Measurements from ENCODE around the gene DYNC1LI2.

The DYNC1LI2 gene

DNA sequence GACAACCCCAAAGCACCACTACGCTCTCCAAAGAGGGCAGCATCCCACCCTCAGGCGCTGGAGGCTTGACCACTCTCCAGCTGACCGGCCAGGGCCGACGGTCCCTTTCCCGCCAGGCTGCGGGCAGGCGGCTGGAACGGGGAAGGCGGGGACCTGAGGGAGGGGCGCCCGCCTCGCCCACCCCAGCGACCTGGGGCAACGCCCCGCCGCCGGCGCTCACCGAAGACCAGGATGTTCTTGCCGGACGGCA, 431 bp downstream of the DYNC1LI2 start (continued):
- TF ChIP-seq SALL2 (tag by site-specific recombination; IDR thresholded peaks at IDR 0.05; ENCODE audit: borderline replicate concordance), result no peak
- no peak for TF ChIP-seq ZBTB1 (tag by site-specific recombination; IDR thresholded peaks at IDR 0.05)
- no peak for TF ChIP-seq ZNF561 (tag by site-specific recombination; IDR thresholded peaks at IDR 0.05; ENCODE audit: borderline replicate concordance)
- TF ChIP-seq, protein P1, sequence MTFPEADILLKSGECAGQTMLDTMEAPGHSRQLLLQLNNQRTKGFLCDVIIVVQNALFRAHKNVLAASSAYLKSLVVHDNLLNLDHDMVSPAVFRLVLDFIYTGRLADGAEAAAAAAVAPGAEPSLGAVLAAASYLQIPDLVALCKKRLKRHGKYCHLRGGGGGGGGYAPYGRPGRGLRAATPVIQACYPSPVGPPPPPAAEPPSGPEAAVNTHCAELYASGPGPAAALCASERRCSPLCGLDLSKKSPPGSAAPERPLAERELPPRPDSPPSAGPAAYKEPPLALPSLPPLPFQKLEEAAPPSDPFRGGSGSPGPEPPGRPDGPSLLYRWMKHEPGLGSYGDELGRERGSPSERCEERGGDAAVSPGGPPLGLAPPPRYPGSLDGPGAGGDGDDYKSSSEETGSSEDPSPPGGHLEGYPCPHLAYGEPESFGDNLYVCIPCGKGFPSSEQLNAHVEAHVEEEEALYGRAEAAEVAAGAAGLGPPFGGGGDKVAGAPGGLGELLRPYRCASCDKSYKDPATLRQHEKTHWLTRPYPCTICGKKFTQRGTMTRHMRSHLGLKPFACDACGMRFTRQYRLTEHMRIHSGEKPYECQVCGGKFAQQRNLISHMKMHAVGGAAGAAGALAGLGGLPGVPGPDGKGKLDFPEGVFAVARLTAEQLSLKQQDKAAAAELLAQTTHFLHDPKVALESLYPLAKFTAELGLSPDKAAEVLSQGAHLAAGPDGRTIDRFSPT (tag by site-specific recombination; IDR thresholded peaks at IDR 0.05), result no peak
- TF ChIP-seq ZNF76 (tag by site-specific recombination; IDR thresholded peaks at IDR 0.05; ENCODE audit: borderline replicate concordance, low read depth), result peak; percentile 32; the same call in 1 of the 2 replicates
- TF ChIP-seq, protein P2, sequence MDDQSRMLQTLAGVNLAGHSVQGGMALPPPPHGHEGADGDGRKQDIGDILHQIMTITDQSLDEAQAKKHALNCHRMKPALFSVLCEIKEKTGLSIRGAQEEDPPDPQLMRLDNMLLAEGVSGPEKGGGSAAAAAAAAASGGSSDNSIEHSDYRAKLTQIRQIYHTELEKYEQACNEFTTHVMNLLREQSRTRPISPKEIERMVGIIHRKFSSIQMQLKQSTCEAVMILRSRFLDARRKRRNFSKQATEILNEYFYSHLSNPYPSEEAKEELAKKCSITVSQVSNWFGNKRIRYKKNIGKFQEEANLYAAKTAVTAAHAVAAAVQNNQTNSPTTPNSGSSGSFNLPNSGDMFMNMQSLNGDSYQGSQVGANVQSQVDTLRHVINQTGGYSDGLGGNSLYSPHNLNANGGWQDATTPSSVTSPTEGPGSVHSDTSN (CRISPR knock-in tag; IDR thresholded peaks at IDR 0.05), result 0 out of 2 replicates have a peak, but pooled peaks have one; percentile 19
- TF ChIP-seq ZNF292 (tag by site-specific recombination; IDR thresholded peaks at IDR 0.05; ENCODE audit: borderline replicate concordance, low read depth), result no peak
- 0 out of 2 replicates have a peak, but pooled peaks have one; percentile 34 for TF ChIP-seq SP2 (tag by site-specific recombination; IDR thresholded peaks at IDR 0.05)
- no peak for TF ChIP-seq SCRT1 (tag by site-specific recombination; IDR thresholded peaks at IDR 0.05; ENCODE audit: borderline replicate concordance)
- no peak for TF ChIP-seq BCL11A (tag by site-specific recombination; IDR thresholded peaks at IDR 0.05; ENCODE audit: low read depth)
- TF ChIP-seq ZXDB (tag by site-specific recombination; IDR thresholded peaks at IDR 0.05), result no peak
- no peak for TF ChIP-seq ZNF544 (tag by site-specific recombination; IDR thresholded peaks at IDR 0.05)
- TF ChIP-seq ZNF426 (tag by site-specific recombination; IDR thresholded peaks at IDR 0.05), result no peak
- TF ChIP-seq SP7 (tag by site-specific recombination; IDR thresholded peaks at IDR 0.05), result no peak
- peak; percentile 94 for TF ChIP-seq KLF1 (tag by site-specific recombination; IDR thresholded peaks at IDR 0.05)
- TF ChIP-seq, protein P3, sequence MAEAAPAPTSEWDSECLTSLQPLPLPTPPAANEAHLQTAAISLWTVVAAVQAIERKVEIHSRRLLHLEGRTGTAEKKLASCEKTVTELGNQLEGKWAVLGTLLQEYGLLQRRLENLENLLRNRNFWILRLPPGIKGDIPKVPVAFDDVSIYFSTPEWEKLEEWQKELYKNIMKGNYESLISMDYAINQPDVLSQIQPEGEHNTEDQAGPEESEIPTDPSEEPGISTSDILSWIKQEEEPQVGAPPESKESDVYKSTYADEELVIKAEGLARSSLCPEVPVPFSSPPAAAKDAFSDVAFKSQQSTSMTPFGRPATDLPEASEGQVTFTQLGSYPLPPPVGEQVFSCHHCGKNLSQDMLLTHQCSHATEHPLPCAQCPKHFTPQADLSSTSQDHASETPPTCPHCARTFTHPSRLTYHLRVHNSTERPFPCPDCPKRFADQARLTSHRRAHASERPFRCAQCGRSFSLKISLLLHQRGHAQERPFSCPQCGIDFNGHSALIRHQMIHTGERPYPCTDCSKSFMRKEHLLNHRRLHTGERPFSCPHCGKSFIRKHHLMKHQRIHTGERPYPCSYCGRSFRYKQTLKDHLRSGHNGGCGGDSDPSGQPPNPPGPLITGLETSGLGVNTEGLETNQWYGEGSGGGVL (tag by site-specific recombination; IDR thresholded peaks at IDR 0.05), result 0 out of 2 replicates have a peak, but pooled peaks have one; percentile 13
- TF ChIP-seq ZNF223 (tag by site-specific recombination; IDR thresholded peaks at IDR 0.05), result no peak
- 0 out of 2 replicates have a peak, but pooled peaks have one; percentile 38 for TF ChIP-seq ZNF777 (tag by site-specific recombination; IDR thresholded peaks at IDR 0.05; ENCODE audit: borderline replicate concordance)
- 0 out of 2 replicates have a peak, but pooled peaks have one; percentile 54 for TF ChIP-seq ZBTB48 (tag by site-specific recombination; IDR thresholded peaks at IDR 0.05)
- peak; percentile 71; the same call in 1 of the 2 replicates for TF ChIP-seq KLF8 (tag by site-specific recombination; IDR thresholded peaks at IDR 0.05)
- TF ChIP-seq, protein P4, sequence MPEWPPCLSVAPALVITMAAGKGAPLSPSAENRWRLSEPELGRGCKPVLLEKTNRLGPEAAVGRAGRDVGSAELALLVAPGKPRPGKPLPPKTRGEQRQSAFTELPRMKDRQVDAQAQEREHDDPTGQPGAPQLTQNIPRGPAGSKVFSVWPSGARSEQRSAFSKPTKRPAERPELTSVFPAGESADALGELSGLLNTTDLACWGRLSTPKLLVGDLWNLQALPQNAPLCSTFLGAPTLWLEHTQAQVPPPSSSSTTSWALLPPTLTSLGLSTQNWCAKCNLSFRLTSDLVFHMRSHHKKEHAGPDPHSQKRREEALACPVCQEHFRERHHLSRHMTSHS (tag by site-specific recombination; IDR thresholded peaks at IDR 0.05), result no peak
- TF ChIP-seq, protein P5, sequence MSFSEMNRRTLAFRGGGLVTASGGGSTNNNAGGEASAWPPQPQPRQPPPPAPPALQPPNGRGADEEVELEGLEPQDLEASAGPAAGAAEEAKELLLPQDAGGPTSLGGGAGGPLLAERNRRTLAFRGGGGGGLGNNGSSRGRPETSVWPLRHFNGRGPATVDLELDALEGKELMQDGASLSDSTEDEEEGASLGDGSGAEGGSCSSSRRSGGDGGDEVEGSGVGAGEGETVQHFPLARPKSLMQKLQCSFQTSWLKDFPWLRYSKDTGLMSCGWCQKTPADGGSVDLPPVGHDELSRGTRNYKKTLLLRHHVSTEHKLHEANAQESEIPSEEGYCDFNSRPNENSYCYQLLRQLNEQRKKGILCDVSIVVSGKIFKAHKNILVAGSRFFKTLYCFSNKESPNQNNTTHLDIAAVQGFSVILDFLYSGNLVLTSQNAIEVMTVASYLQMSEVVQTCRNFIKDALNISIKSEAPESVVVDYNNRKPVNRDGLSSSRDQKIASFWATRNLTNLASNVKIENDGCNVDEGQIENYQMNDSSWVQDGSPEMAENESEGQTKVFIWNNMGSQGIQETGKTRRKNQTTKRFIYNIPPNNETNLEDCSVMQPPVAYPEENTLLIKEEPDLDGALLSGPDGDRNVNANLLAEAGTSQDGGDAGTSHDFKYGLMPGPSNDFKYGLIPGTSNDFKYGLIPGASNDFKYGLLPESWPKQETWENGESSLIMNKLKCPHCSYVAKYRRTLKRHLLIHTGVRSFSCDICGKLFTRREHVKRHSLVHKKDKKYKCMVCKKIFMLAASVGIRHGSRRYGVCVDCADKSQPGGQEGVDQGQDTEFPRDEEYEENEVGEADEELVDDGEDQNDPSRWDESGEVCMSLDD (tag by site-specific recombination; IDR thresholded peaks at IDR 0.05), result no peak
- TF ChIP-seq KLF7 (tag by site-specific recombination; IDR thresholded peaks at IDR 0.05; ENCODE audit: borderline replicate concordance), result 0 out of 2 replicates have a peak, but pooled peaks have one; percentile 17
- no peak for TF ChIP-seq ZNF501 (tag by site-specific recombination; IDR thresholded peaks at IDR 0.05)
- TF ChIP-seq ZFHX2 (tag by site-specific recombination; conservative IDR thresholded peaks at IDR 0.05), result 0 out of 2 replicates have a peak, but pooled peaks have one; percentile 21
- TF ChIP-seq, protein P6, sequence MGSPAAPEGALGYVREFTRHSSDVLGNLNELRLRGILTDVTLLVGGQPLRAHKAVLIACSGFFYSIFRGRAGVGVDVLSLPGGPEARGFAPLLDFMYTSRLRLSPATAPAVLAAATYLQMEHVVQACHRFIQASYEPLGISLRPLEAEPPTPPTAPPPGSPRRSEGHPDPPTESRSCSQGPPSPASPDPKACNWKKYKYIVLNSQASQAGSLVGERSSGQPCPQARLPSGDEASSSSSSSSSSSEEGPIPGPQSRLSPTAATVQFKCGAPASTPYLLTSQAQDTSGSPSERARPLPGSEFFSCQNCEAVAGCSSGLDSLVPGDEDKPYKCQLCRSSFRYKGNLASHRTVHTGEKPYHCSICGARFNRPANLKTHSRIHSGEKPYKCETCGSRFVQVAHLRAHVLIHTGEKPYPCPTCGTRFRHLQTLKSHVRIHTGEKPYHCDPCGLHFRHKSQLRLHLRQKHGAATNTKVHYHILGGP (tag by site-specific recombination; IDR thresholded peaks at IDR 0.05), result no peak
- TF ChIP-seq, protein P7, sequence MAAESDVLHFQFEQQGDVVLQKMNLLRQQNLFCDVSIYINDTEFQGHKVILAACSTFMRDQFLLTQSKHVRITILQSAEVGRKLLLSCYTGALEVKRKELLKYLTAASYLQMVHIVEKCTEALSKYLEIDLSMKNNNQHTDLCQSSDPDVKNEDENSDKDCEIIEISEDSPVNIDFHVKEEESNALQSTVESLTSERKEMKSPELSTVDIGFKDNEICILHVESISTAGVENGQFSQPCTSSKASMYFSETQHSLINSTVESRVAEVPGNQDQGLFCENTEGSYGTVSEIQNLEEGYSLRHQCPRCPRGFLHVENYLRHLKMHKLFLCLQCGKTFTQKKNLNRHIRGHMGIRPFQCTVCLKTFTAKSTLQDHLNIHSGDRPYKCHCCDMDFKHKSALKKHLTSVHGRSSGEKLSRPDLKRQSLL (tag by site-specific recombination; IDR thresholded peaks at IDR 0.05), result no peak
- TF ChIP-seq ZNF10 (tag by site-specific recombination; IDR thresholded peaks at IDR 0.05), result no peak
- TF ChIP-seq ZNF423 (tag by site-specific recombination; IDR thresholded peaks at IDR 0.05), result no peak
- TF ChIP-seq ZNF335 (tag by site-specific recombination; conservative IDR thresholded peaks at IDR 0.05), result peak; percentile 85

Data from HEK293 (cell line).